Endodermal cell (in vitro differentiated cells): Measurements from ENCODE around the gene CHMP2B. TPM values are rescaled to one million over a fixed set of nuclear protein-coding genes. Genes with fewer than 3 reads are reported as not detected.

Experiments
- DNase-seq: peaks from one replicate; pipeline ENCODE4 v3.0.0-alpha.2; 2017
- H3K27ac ChIP-seq: 2 replicates; pipeline ENCODE4 v1.5.1; 2013; ENCODE audit warnings: mild to moderate bottlenecking, low read depth, low read length, moderate library complexity
- H3K27me3 ChIP-seq: 2 replicates; pipeline ENCODE4 v1.6.1; 2013; ENCODE audit warnings: mild to moderate bottlenecking, low read length, moderate library complexity; ENCODE audit not compliant: insufficient read depth, control insufficient read depth, poor library complexity, severe bottlenecking
- H3K36me3 ChIP-seq: 2 replicates; pipeline ENCODE4 v1.7.0; 2013; ENCODE audit warnings: mild to moderate bottlenecking, low read length, moderate library complexity; ENCODE audit not compliant: control insufficient read depth, insufficient read depth
- H3K4me1 ChIP-seq: one replicate; pipeline ENCODE4 v1.7.0; 2013; ENCODE audit warnings: low read length; ENCODE audit not compliant: control insufficient read depth, insufficient read depth
- H3K4me3 ChIP-seq: 2 replicates; pipeline ENCODE4 v1.5.1; 2013; ENCODE audit warnings: mild to moderate bottlenecking, low read length, moderate library complexity
- H3K9ac ChIP-seq: 2 replicates; pipeline ENCODE4 v1.6.1; 2013; ENCODE audit warnings: mild to moderate bottlenecking, low read length, moderate library complexity; ENCODE audit not compliant: poor library complexity, severe bottlenecking; ENCODE audit errors: extremely low read depth
- H3K9me3 ChIP-seq: 2 replicates; pipeline ENCODE4 v1.6.1; 2013; ENCODE audit warnings: mild to moderate bottlenecking, low read length, moderate library complexity; ENCODE audit not compliant: control insufficient read depth
- H3K27ac Mint-ChIP-seq: 2 replicates; pipeline ENCODE4 v1.8.0; 2020; ENCODE audit warnings: mixed read lengths
- H3K27me3 Mint-ChIP-seq: 2 replicates; pipeline ENCODE4 v1.8.0; 2021; ENCODE audit warnings: mild to moderate bottlenecking, mixed read lengths; ENCODE audit not compliant: insufficient read depth
- H3K36me3 Mint-ChIP-seq: 2 replicates; pipeline ENCODE4 v1.8.0; 2020; ENCODE audit warnings: low read depth, mixed read lengths
- H3K4me1 Mint-ChIP-seq: 2 replicates; pipeline ENCODE4 v1.8.0; 2020; ENCODE audit warnings: mixed read lengths
- H3K4me3 Mint-ChIP-seq: 2 replicates; pipeline ENCODE4 v1.8.0; 2020; ENCODE audit warnings: mild to moderate bottlenecking, moderate library complexity, mixed read lengths
- H3K9me3 Mint-ChIP-seq: 2 replicates; pipeline ENCODE4 v1.8.0; 2020; ENCODE audit warnings: mild to moderate bottlenecking, mixed read lengths
- CTCF ChIP-seq: fragments of 200-600 bp; sonication (generic); conservative IDR thresholded peaks from 2 replicates; pipeline ENCODE4 v1.5.0; 2021; ENCODE audit warnings: antibody characterized with exemption, mild to moderate bottlenecking
- WGBS, 2 experiments: methylation state at CpG; one replicate each; pipeline versions ENCODE4 v1.1.5 to v1.1.7; 2013; ENCODE audit warnings: missing lambda C conversion rate in 2 of 2, mixed read lengths in 1 of 2; ENCODE audit not compliant: insufficient coverage in 1 of 2, insufficient read length in 1 of 2; 5-methylcytosine and 5-hydroxymethylcytosine counted together
- long read RNA-seq, 4 experiments: library from polyadenylated mRNA in 2 of 4; library from RNA in 1 of 4; library from capped mRNA in 1 of 4; stranded (forward) in 3 of 4; unstranded in 1 of 4; transcript quantifications; one replicate each; pipeline ENCODE4 v2.0.0, GENCODE V29; 2020 to 2021; ENCODE audit warnings: inconsistent platforms in 1 of 4
- polyA plus RNA-seq, 2 experiments: library from polyadenylated mRNA; stranded (reverse); fragments of 50-300 nt; gene quantifications; one replicate each; pipeline ENCODE4 v1.2.3, GENCODE V29; 2013
- total RNA-seq, 2 donors: library from RNA; stranded (reverse); fragmentation: NEBNext Ultra II Directional in 1 of 2; extraction: Animal tissue kit (Norgen Biotek cat#: 25700) in 1 of 2; gene quantifications; 2 replicates in 1 of 2; 3 replicates in 1 of 2; pipeline ENCODE4 v1.2.1, GENCODE V29; 2021

The CHMP2B gene, protein sequence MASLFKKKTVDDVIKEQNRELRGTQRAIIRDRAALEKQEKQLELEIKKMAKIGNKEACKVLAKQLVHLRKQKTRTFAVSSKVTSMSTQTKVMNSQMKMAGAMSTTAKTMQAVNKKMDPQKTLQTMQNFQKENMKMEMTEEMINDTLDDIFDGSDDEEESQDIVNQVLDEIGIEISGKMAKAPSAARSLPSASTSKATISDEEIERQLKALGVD
- 10 to 100 TPM; 31.7 to 44.0 TPM for total RNA-seq
- 38.1 TPM for polyA plus RNA-seq (2013, experiment 1 of 2)
- 35.9 TPM for polyA plus RNA-seq (2013, experiment 2 of 2)
- long read RNA-seq, experiment 1, transcript CHMP2B-201 (6 exons, 2,557 nt) = major isoform, 19 of 38 reads
- long read RNA-seq, experiment 1, partial matches to known transcripts = 8 of 38 reads
- long read RNA-seq, experiment 1, other reads (novel, unspliced or antisense) = 11 of 38 reads
- long read RNA-seq, experiment 2, transcript CHMP2B-201 (6 exons, 2,557 nt) = major isoform, 87 of 101 reads
- long read RNA-seq, experiment 2, partial matches to known transcripts = 3 of 101 reads
- long read RNA-seq, experiment 2, other reads (novel, unspliced or antisense) = 10 of 101 reads
- long read RNA-seq, experiment 3, transcript CHMP2B-201 (6 exons, 2,557 nt) = major isoform, 91 of 102 reads
- long read RNA-seq, experiment 3, partial matches to known transcripts = 1 of 102 reads
- long read RNA-seq, experiment 3, other reads (novel, unspliced or antisense) = 8 of 102 reads
- long read RNA-seq, experiment 4, transcript CHMP2B-201 (6 exons, 2,557 nt) = major isoform, 118 of 131 reads
- long read RNA-seq, experiment 4, partial matches to known transcripts = 1 of 131 reads
- long read RNA-seq, experiment 4, other reads (novel, unspliced or antisense) = 12 of 131 reads

DNA sequence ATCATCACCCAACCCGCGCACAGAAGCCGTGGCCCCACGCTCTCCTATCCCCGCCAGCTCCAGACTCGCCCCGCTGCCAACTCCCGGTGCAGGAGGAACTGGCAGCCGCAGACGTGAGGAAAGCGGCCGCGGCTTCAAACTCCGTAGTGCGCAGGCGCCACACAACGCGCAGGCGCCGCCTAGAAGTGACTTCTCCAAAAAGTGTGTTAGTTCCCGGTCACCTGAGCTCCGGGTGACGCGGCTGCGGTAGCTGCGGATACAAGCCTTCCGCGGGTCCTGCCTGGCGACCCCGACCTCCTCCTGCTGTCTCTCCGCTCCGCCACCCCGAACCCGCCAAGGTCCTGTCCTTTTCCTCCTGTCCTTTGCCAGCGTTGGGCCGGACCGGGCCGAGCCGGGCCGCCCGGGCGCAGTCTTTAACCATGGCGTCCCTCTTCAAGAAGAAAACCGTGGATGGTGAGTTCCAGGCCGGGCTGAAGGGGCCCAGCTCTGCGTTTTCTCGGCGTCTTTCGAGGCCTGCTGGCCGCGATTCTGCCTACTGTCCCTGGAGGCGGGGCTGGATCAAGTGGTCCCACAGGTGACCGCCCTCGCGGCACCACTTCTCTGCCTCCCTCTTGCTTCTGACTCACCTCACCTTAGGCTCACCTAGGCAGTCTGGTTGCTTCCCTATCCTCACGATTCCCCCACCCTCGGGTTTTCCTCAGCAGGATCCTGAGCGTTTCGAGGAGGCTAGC is at the start of gene CHMP2B:
CHMP2B (plus strand) TSS at position 206 of the 731 bp plus-strand sequence; CDS start at position 420, 214 bp downstream.
- H3K27ac Mint-ChIP-seq = peak within 1 kb of the TSS; percentile 100
- Histone ChIP-seq H3K4me1 (peaks cover 2% of the 10 kb centered on the region), H3K4me3 (peak within 1 kb of the TSS; percentile 94), H3K27ac (peak within 1 kb of the TSS; percentile 78), H3K36me3 (peaks cover 5% of the 10 kb centered on the region), H3K9me3 (no peaks in the 10 kb centered on the region), H3K9ac (peak within 1 kb of the TSS; percentile 95), H3K27me3 (peaks cover 8% of the 10 kb centered on the region)
- H3K4me3 Mint-ChIP-seq = peak within 1 kb of the TSS; percentile 99
- WGBS, 2 experiments = 0% methylated on average over 33 to 59 of the region's 59 CpGs
- peaks cover 16% of the 10 kb centered on the region for H3K27me3 Mint-ChIP-seq
- TF ChIP-seq CTCF = no peak
- H3K36me3 Mint-ChIP-seq = no peaks in the 10 kb centered on the region
- DNase-seq = peak; percentile 97
- peaks cover 4% of the 10 kb centered on the region for H3K9me3 Mint-ChIP-seq
- peaks cover 19% of the 10 kb centered on the region for H3K4me1 Mint-ChIP-seq

DNA sequence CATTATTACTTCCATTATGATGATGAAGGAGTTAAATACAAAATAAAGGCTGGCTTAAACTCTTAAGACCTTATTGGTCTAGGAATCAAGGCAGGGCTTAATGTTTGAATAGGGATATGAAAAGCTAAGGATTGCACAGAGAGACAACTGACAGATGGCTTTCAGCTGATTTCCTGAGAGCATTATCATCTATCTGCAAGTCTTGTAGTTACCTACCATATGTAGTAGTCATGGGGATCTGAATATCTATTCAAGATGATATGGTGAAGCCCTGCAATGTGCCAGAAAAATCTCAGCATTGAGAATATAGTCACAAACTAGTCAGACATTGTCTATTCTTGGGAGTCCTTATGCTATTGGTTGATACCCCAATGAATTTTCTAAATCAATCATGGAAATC is 47.5 kb upstream of the CHMP2B start:
- Histone ChIP-seq H3K9ac (no peak overlapping the region), H3K4me3 (no peak overlapping the region), H3K27me3 (no peaks in the 10 kb centered on the region), H3K36me3 (no peaks in the 10 kb centered on the region), H3K27ac (no peak overlapping the region), H3K9me3 (no peaks in the 10 kb centered on the region), H3K4me1 (no peaks in the 10 kb centered on the region)
- no peak overlapping the region for H3K4me3 Mint-ChIP-seq
- H3K27me3 Mint-ChIP-seq = no peaks in the 10 kb centered on the region
- H3K4me1 Mint-ChIP-seq = no peaks in the 10 kb centered on the region
- no peaks in the 10 kb centered on the region for H3K36me3 Mint-ChIP-seq
- no peak for TF ChIP-seq CTCF
- no peak overlapping the region for H3K27ac Mint-ChIP-seq
- H3K9me3 Mint-ChIP-seq = no peaks in the 10 kb centered on the region
- DNase-seq = no peak

GRCh38 chr3:87181551-87181950 is 45.6 kb upstream of the CHMP2B start:
- H3K36me3 Mint-ChIP-seq = no peaks in the 10 kb centered on the region
- no peak overlapping the region for H3K4me3 ChIP-seq
- H3K27me3 ChIP-seq = no peaks in the 10 kb centered on the region
- peaks cover under 1% of the 10 kb centered on the region for H3K4me1 ChIP-seq
- no peak overlapping the region for H3K9ac ChIP-seq
- H3K9me3 ChIP-seq = no peaks in the 10 kb centered on the region
- no peaks in the 10 kb centered on the region for H3K9me3 Mint-ChIP-seq
- no peak overlapping the region for H3K4me3 Mint-ChIP-seq
- peaks cover 9% of the 10 kb centered on the region for H3K4me1 Mint-ChIP-seq
- TF ChIP-seq CTCF = no peak
- H3K27ac Mint-ChIP-seq = no peak overlapping the region
- DNase-seq = no peak
- H3K27ac ChIP-seq = no peak overlapping the region
- H3K36me3 ChIP-seq = no peaks in the 10 kb centered on the region
- H3K27me3 Mint-ChIP-seq = no peaks in the 10 kb centered on the region
